Measurements from ENCODE around the gene CMSS1. TPM values are rescaled to one million over a fixed set of nuclear protein-coding genes. Genes with fewer than 3 reads are reported as not detected.

The CMSS1 gene
- total RNA-seq, 1 donor from 2014 or later, result 28.4 TPM

DNA sequence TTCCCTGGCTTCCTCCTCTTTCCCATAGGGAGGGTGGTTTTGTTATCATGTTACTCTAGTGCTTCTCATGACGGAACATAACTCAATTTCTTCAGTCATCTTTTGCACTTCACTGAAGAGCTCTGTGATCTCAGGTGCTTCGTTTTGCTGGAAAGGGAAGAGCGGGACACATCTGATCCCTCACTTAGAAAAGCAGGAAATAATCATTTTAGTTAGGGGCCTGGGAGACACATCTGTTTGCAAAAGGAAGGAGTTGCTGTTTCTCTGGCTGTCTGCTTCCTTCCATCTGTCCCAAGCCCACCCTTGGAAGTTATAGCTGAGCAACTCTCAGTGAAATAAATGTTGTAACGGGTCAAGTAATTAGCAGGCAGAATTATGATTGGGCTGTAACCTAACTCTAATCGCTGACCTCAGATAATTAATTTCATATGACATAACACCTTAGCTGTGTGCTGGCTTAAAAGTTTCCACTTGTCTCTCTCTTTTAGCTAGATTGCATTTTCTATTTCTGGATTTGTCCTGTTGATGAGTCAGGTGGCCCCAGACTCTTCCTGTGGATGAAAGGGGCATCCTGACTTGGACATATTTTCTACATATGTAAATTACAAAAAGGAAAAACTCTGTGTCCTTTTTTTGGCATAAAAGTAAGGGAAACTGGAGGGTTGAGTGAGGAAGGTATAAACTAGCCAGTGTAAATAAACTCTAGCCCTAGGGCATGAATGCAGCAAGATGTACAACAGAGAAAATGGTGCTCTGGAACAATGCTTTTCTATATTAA is 307.7 kb downstream of the CMSS1 start:
- no peak for DNase-seq (ENCODE audit: low read depth)
- no peak overlapping the region for H3K4me3 ChIP-seq (ENCODE audit: low read depth, low read length)
- TF ChIP-seq, protein P1, sequence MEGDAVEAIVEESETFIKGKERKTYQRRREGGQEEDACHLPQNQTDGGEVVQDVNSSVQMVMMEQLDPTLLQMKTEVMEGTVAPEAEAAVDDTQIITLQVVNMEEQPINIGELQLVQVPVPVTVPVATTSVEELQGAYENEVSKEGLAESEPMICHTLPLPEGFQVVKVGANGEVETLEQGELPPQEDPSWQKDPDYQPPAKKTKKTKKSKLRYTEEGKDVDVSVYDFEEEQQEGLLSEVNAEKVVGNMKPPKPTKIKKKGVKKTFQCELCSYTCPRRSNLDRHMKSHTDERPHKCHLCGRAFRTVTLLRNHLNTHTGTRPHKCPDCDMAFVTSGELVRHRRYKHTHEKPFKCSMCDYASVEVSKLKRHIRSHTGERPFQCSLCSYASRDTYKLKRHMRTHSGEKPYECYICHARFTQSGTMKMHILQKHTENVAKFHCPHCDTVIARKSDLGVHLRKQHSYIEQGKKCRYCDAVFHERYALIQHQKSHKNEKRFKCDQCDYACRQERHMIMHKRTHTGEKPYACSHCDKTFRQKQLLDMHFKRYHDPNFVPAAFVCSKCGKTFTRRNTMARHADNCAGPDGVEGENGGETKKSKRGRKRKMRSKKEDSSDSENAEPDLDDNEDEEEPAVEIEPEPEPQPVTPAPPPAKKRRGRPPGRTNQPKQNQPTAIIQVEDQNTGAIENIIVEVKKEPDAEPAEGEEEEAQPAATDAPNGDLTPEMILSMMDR (conservative IDR thresholded peaks at IDR 0.05; ENCODE audit: low read depth, low read length), result no peak

DNA sequence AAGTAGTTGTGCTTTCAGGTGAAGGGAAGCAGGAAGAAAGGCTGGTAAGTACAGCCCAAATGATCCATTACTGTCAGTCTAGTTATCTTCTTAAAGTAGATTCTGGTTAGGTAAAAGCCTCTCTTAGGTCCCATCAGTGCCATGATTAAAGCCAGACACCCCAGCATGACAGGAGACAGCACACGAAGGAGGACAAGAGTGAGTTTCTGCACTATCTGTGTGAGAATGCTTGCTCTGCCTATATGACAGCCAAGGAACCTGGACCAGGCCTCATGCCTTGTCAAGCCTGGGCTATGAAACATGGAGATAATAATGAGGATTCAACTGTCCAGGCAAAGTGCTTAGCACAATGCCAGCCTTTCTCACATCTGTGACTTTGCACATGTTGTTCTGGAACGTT is 310.1 kb downstream of the CMSS1 start:
- no peak for DNase-seq (ENCODE audit: low read depth)
- TF ChIP-seq, protein P1 (conservative IDR thresholded peaks at IDR 0.05; ENCODE audit: low read depth, low read length), result no peak
- H3K4me3 ChIP-seq (ENCODE audit: low read depth, low read length), result no peak overlapping the region

DNA sequence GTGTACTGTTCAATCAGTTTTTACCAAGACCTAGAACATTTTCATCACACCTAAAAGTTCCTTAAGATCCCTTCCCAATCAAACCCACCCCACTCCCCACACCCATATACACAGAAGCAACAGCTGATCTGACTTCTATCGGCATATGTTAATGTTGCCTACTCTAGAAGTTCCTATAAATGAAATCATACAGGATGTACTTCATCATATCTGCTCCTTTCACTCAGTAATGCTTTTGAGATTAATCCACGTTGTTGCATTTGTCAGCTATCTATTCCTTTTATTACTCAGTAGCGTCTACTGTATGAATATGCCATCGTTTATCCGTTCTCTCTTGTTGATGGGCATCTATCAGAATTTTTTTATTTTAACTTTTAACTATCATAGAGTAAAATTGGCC is 310.9 kb downstream of the CMSS1 start:
- TF ChIP-seq, protein P1 (conservative IDR thresholded peaks at IDR 0.05; ENCODE audit: low read depth, low read length), result no peak
- H3K4me3 ChIP-seq (ENCODE audit: low read depth, low read length), result no peak overlapping the region
- no peak for DNase-seq (ENCODE audit: low read depth)

DNA sequence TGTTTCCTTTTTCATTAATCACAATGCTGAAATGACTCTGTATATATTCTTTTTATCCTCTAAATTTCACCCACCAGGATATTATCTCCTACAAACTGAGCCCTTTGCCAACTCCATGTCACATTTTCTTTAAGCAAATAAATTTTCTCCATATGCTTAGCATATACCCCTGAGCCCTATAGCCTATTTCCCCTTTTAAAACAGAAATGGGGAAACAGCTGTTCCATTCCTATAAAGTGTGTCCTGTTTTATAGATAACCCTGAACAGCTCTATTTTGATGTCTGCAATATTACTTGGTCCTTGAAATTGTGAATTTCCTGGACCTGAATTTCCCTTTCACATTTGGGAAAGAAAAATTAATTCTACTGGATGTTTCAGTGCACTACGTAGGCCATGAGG is 312.3 kb downstream of the CMSS1 start:
- H3K4me3 ChIP-seq (ENCODE audit: low read depth, low read length), result no peak overlapping the region
- TF ChIP-seq, protein P1 (conservative IDR thresholded peaks at IDR 0.05; ENCODE audit: low read depth, low read length), result no peak
- DNase-seq (ENCODE audit: low read depth), result no peak

DNA sequence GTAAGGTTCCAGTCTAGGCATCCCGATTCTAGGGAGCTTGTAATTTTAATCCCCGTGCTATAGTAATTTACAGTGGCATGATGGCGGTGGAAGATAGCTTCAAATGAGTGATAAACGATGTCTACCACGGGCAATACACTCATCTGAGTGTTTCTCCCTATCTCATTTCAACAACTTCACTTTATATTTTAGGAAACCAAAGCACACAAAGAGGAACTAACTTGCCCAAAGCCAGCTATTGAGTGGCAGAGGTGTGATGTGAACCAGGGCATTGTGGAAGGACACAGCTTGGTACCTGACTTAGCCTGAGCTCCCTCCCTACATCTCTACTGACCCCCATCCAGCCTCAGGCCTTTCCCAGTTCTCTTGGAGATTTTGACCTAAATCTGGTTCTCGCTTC is 313.6 kb downstream of the CMSS1 start:
- TF ChIP-seq, protein P1 (conservative IDR thresholded peaks at IDR 0.05; ENCODE audit: low read depth, low read length), result no peak
- H3K4me3 ChIP-seq (ENCODE audit: low read depth, low read length), result no peak overlapping the region
- DNase-seq (ENCODE audit: low read depth), result no peak

DNA sequence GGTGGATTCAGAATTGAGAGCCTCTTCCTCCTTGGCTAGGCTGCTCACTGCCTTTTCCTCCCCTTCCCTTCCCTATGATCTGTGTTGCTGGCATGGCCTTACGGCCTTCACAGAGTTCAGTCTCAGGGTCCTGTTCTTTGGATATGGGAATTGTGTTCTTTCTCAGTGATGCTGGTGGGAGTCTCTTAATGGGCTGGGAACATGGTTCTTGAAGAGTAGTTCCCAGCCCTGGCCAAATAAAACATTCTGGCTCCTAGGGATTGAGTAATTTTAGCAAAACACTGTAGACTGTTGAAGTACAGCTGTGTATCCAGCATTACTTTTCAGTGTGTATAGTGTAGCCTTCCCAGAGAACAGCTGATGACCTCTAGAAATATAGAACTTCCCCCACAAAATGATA is 319.3 kb downstream of the CMSS1 start:
- H3K4me3 ChIP-seq (ENCODE audit: low read depth, low read length), result no peak overlapping the region
- TF ChIP-seq, protein P1 (conservative IDR thresholded peaks at IDR 0.05; ENCODE audit: low read depth, low read length), result no peak
- DNase-seq (ENCODE audit: low read depth), result no peak

DNA sequence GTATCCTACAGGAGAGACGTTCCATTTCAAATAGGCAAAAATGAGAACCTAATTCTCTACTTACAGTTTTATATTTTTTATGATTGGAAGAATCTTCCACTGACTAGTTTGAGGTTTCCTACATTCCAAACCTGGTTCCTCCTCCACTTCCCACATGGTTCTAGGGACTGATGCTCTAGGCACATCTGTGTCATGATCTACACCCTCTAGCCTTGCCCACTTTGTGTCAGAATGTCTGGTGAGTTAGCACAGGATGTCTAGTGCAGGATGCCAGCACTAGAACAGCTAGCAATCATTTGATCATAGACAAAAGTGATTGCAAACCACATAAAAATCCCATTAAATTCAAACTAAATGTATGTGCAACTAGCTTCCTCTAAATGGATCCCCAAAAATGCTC is 323.3 kb downstream of the CMSS1 start:
- H3K4me3 ChIP-seq (ENCODE audit: low read depth, low read length), result no peak overlapping the region
- TF ChIP-seq, protein P1 (conservative IDR thresholded peaks at IDR 0.05; ENCODE audit: low read depth, low read length), result no peak
- DNase-seq (ENCODE audit: low read depth), result no peak

Data from epithelial cell of proximal tubule (primary cell).